H1 (cell line): ENCODE data around the gene LIPC. TPM values are rescaled to one million over a fixed set of nuclear protein-coding genes. Genes with fewer than 3 reads are reported as not detected.

Experiments
- CTCF ChIA-PET: fragments of 300-600 bp; sonication (Branson Sonifier 250); formaldehyde crosslinking; loops from one replicate; lab custom pipeline; 2021; ENCODE audit not compliant: partially characterized antibody; lab: Charles Lee
- POLR2A ChIA-PET: fragments of 300-600 bp; sonication (Branson Sonifier 250); formaldehyde crosslinking; loops from one replicate; lab custom pipeline; 2021; ENCODE audit warnings: inconsistent platforms; ENCODE audit not compliant: partially characterized antibody; lab: Charles Lee
- DNase-seq, 2 experiments: peaks; one replicate each; pipeline versions ENCODE4 v3.0.0 to v3.0.0-alpha.2; 2010 to 2022; ENCODE audit warnings: low spot score in 2 of 2, low read depth in 1 of 2, mixed read lengths in 1 of 2
- FAIRE-seq: peaks from 2 replicates; lab custom pipeline; 2011; peaks lifted over from hg19 to GRCh38; lab: Jason Lieb, UNC
- H2AFZ ChIP-seq: 2 replicates; pipeline ENCODE4 v1.8.1; 2012; ENCODE audit warnings: low read length, inconsistent platforms
- H2AK5ac ChIP-seq: 2 replicates; pipeline ENCODE4 v1.6.1; 2013; ENCODE audit warnings: low read depth, low read length
- H2BK120ac ChIP-seq: replicated peaks from 2 replicates; pipeline ENCODE3; 2013; ENCODE audit warnings: low read depth, low read length, inconsistent platforms
- H2BK12ac ChIP-seq: 2 replicates; pipeline ENCODE4 v1.6.1; 2013; ENCODE audit warnings: low read depth, low read length
- H2BK15ac ChIP-seq: 2 replicates; pipeline ENCODE4 v1.6.1; 2013; ENCODE audit warnings: low read length
- H2BK20ac ChIP-seq: 2 replicates; pipeline ENCODE4 v1.6.1; 2013; ENCODE audit warnings: low read length
- H2BK5ac ChIP-seq: 2 replicates; pipeline ENCODE4 v1.6.1; 2013; ENCODE audit warnings: low read depth, low read length
- H3K14ac ChIP-seq: 2 replicates; pipeline ENCODE4 v1.6.1; 2013; ENCODE audit warnings: inconsistent platforms; ENCODE audit not compliant: insufficient read length
- H3K18ac ChIP-seq: 2 replicates; pipeline ENCODE4 v1.6.1; 2013; ENCODE audit warnings: low read length; ENCODE audit errors: extremely low read depth
- H3K23ac ChIP-seq: 2 replicates; pipeline ENCODE4 v1.6.1; 2013; ENCODE audit warnings: inconsistent platforms; ENCODE audit not compliant: insufficient read length
- H3K23me2 ChIP-seq: 2 replicates; pipeline ENCODE4 v1.6.1; 2013; ENCODE audit warnings: low read depth, low read length
- H3K27ac ChIP-seq: 2 replicates; pipeline ENCODE4 v1.6.1; 2011; ENCODE audit warnings: low read depth, low read length, inconsistent platforms
- H3K27me3 ChIP-seq, 4 experiments: replicated peaks in 1 of 4; 1 replicate in 1 of 4; 2 replicates in 3 of 4; pipeline versions ENCODE4 v1.6.1 to v1.8.1; 2011 to 2013; ENCODE audit warnings: low read length in 3 of 4, mild to moderate bottlenecking in 3 of 4, inconsistent platforms in 2 of 4, mixed read lengths in 2 of 4, moderate library complexity in 1 of 4; ENCODE audit not compliant: control insufficient read depth in 3 of 4, insufficient read depth in 3 of 4; ENCODE audit errors: extremely low read depth in 1 of 4
- H3K36me3 ChIP-seq, 4 experiments: 2 replicates each; pipeline versions ENCODE4 v1.6.1 to v1.8.1; 2011 to 2013; ENCODE audit warnings: mild to moderate bottlenecking in 4 of 4, low read length in 3 of 4, moderate library complexity in 2 of 4, control low read depth in 1 of 4, inconsistent platforms in 1 of 4; ENCODE audit not compliant: insufficient read depth in 4 of 4, control insufficient read depth in 2 of 4
- H3K4ac ChIP-seq: replicated peaks from 2 replicates; pipeline ENCODE3; 2013; ENCODE audit warnings: low read length, low read depth, mixed read lengths, inconsistent platforms; ENCODE audit not compliant: insufficient read length
- H3K4me1 ChIP-seq, 4 experiments: replicated peaks in 1 of 4; 1 replicate in 1 of 4; 2 replicates in 3 of 4; pipeline versions ENCODE4 v1.6.1 to v1.8.1; 2011 to 2013; ENCODE audit warnings: low read length in 3 of 4, inconsistent platforms in 2 of 4, mixed read lengths in 1 of 4; ENCODE audit not compliant: insufficient read depth in 4 of 4, control insufficient read depth in 3 of 4
- H3K4me2 ChIP-seq, 2 experiments: 2 replicates each; pipeline versions ENCODE4 v1.6.1 to v1.8.1; 2011 to 2013; ENCODE audit warnings: low read depth in 2 of 2, low read length in 2 of 2, control low read depth in 1 of 2, inconsistent platforms in 1 of 2, mild to moderate bottlenecking in 1 of 2; ENCODE audit not compliant: insufficient read depth in 1 of 2
- H3K4me3 ChIP-seq, 4 experiments: fragments of 200-600, 300-600 bp in 1 of 4; sonication (generic), shearing (Covaris generic), sonication (Bioruptor Twin) in 1 of 4; 2 replicates each; pipeline versions ENCODE4 v1.5.1 to v1.8.1; 2011 to 2016; ENCODE audit warnings: low read length in 4 of 4, low read depth in 3 of 4, control low read depth in 2 of 4, inconsistent platforms in 2 of 4, mild to moderate bottlenecking in 2 of 4, mixed read lengths in 1 of 4, moderate library complexity in 1 of 4; ENCODE audit not compliant: insufficient read depth in 2 of 4; ENCODE audit errors: extremely low read depth in 1 of 4
- H3K56ac ChIP-seq: replicated peaks from 2 replicates; pipeline ENCODE3; 2013; ENCODE audit warnings: low read depth, mild to moderate bottlenecking, mixed read lengths, low read length, inconsistent platforms; ENCODE audit not compliant: insufficient read length
- H3K79me1 ChIP-seq: 2 replicates; pipeline ENCODE4 v1.6.1; 2013; ENCODE audit warnings: low read depth, low read length, control low read depth
- H3K79me2 ChIP-seq, 2 experiments: 2 replicates each; pipeline versions ENCODE4 v1.6.1 to v1.8.1; 2012 to 2013; ENCODE audit warnings: low read length in 2 of 2, mild to moderate bottlenecking in 2 of 2, inconsistent platforms in 1 of 2; ENCODE audit not compliant: insufficient read depth in 2 of 2, control insufficient read depth in 1 of 2
- H3K9ac ChIP-seq, 4 experiments: replicated peaks in 1 of 4; 1 replicate in 1 of 4; 2 replicates in 3 of 4; pipeline versions ENCODE4 v1.6.1 to v1.8.1; 2011 to 2013; ENCODE audit warnings: low read depth in 3 of 4, low read length in 3 of 4, control low read depth in 2 of 4, mild to moderate bottlenecking in 2 of 4, moderate library complexity in 2 of 4, inconsistent platforms in 1 of 4; ENCODE audit errors: extremely low read depth in 1 of 4
- H3K9me3 ChIP-seq, 2 experiments: 2 replicates each; pipeline versions ENCODE4 v1.6.1 to v1.8.1; 2012 to 2013; ENCODE audit warnings: mild to moderate bottlenecking in 2 of 2, moderate library complexity in 2 of 2, control low read depth in 1 of 2, inconsistent platforms in 1 of 2, low read depth in 1 of 2, low read length in 1 of 2, mixed read lengths in 1 of 2; ENCODE audit not compliant: insufficient read depth in 2 of 2
- H4K20me1 ChIP-seq, 2 experiments: replicated peaks in 1 of 2; 2 replicates each; pipeline versions ENCODE3 to v1.8.1; 2011 to 2013; ENCODE audit warnings: inconsistent platforms in 2 of 2, low read length in 2 of 2, mild to moderate bottlenecking in 1 of 2; ENCODE audit not compliant: insufficient read depth in 2 of 2, control insufficient read depth in 1 of 2
- H4K5ac ChIP-seq: 2 replicates; pipeline ENCODE4 v1.6.1; 2013; ENCODE audit warnings: low read length, low read depth, mixed read lengths, inconsistent platforms; ENCODE audit not compliant: insufficient read length
- H4K8ac ChIP-seq: 2 replicates; pipeline ENCODE4 v1.8.0; 2013; ENCODE audit warnings: mild to moderate bottlenecking, moderate library complexity, low read length, inconsistent platforms; ENCODE audit not compliant: insufficient read depth; ENCODE audit errors: extremely low read depth
- H4K91ac ChIP-seq: replicated peaks from 2 replicates; pipeline ENCODE3; 2013; ENCODE audit warnings: low read length, mixed read lengths, inconsistent platforms; ENCODE audit not compliant: insufficient read length
- BCL11A ChIP-seq, 2 experiments: IDR thresholded peaks; one replicate each; pipeline ENCODE4 v1.6.1; 2011; ENCODE audit warnings: low read depth in 2 of 2, low read length in 2 of 2, mild to moderate bottlenecking in 2 of 2
- CEBPB ChIP-seq: IDR thresholded peaks from 2 replicates; pipeline ENCODE4 v1.6.1; 2012; ENCODE audit warnings: low read depth, low read length
- whole genome bisulfite sequencing, 2 experiments: shearing (Covaris generic) in 1 of 2; methylation state at CpG; one replicate each; pipeline versions ENCODE4 v1.1.6 to v1.1.7; 2013 to 2015; ENCODE audit warnings: low lambda C conversion rate in 2 of 2, mixed read lengths in 2 of 2, inconsistent platforms in 1 of 2, low coverage in 1 of 2, missing lambda C conversion rate in 1 of 2; ENCODE audit not compliant: insufficient replicate concordance in 2 of 2, insufficient coverage in 1 of 2, insufficient read length in 1 of 2; ENCODE audit errors: extremely low coverage in 1 of 2, missing lambda C conversion rate in 1 of 2; 5-methylcytosine and 5-hydroxymethylcytosine counted together
- polyA plus RNA-seq, 7 experiments: library from polyadenylated mRNA; depleted of rRNA in 3 of 7; stranded (reverse) in 5 of 7; unstranded in 2 of 7; fragments of >200 nt in 5 of 7; fragments of 200-250 nt in 2 of 7; gene quantifications; 1 replicate in 5 of 7; 2 replicates in 1 of 7; 4 replicates in 1 of 7; pipeline versions ENCODE4 v1.2.1 to v1.2.3, GENCODE V29; 2011 to 2013; ENCODE audit warnings: missing spikeins in 2 of 7, mixed read lengths in 2 of 7
- total RNA-seq: library from RNA; stranded (reverse); fragmentation: NEBNext Ultra II Directional; extraction: Animal tissue kit (Norgen Biotek cat#: 25700); gene quantifications from 2 replicates; pipeline ENCODE4 v1.2.1, GENCODE V29; 2021

The LIPC gene
- total and polyA plus RNA-seq, 2 of the 8 experiments (the other 6 are each of a cell fraction or from before 2014, with no cell fraction given) = not detected

GRCh38 chr15:58425185-58425584, 6.6 kb upstream of the LIPC start:
- H4K91ac ChIP-seq = no peak overlapping the region
- H4K5ac ChIP-seq = no peak overlapping the region
- no peaks in the 10 kb centered on the region for H3K9me3 ChIP-seq
- 92% methylated on average over 3 of the region's 3 CpGs; no CpG with 5 or more reads in 1 of the 2 experiments for WGBS, 2 experiments
- no peaks in the 10 kb centered on the region for H3K79me2 ChIP-seq
- TF ChIP-seq CEBPB = no peak
- TF ChIP-seq BCL11A (IDR thresholded peaks at IDR 0.05; ENCODE audit: low read depth in 2 of 2, low read length in 2 of 2) = no peak
- no peak overlapping the region for H2BK15ac ChIP-seq
- no peak overlapping the region for H4K8ac ChIP-seq
- H2BK12ac ChIP-seq = no peak overlapping the region
- H4K20me1 ChIP-seq = no peaks in the 10 kb centered on the region
- ChIA-PET CTCF (no interaction called here), POLR2A (no interaction called here)
- H3K18ac ChIP-seq = no peak overlapping the region
- no peak overlapping the region for H3K23ac ChIP-seq
- no peak overlapping the region for H2AFZ ChIP-seq
- H3K79me1 ChIP-seq = no peaks in the 10 kb centered on the region
- H3K23me2 ChIP-seq = no peaks in the 10 kb centered on the region
- no peaks in the 10 kb centered on the region for H3K4me1 ChIP-seq
- no peak overlapping the region for H2BK20ac ChIP-seq
- no peak overlapping the region for H3K9ac ChIP-seq
- no peak overlapping the region for H3K4me2 ChIP-seq
- H2BK5ac ChIP-seq = no peak overlapping the region
- DNase-seq = no peak
- H3K4ac ChIP-seq = no peak overlapping the region
- H3K36me3 ChIP-seq = no peaks in the 10 kb centered on the region
- H3K14ac ChIP-seq = no peak overlapping the region
- no peak for FAIRE-seq
- H3K27me3 ChIP-seq = 0 out of 7 replicates have a peak, but pooled peaks cover 0 to 1% (median 0%) of the 10 kb centered on the region in 4 experiments
- H2AK5ac ChIP-seq = no peak overlapping the region
- no peak overlapping the region for H2BK120ac ChIP-seq
- H3K56ac ChIP-seq = no peak overlapping the region
- H3K4me3 ChIP-seq = no peak overlapping the region
- H3K27ac ChIP-seq = no peak overlapping the region
